CD14-positive monocyte (primary cell): ENCODE results near the gene H2AZ2. TPM values are rescaled to one million over a fixed set of nuclear protein-coding genes. Genes with fewer than 3 reads are reported as not detected.

Experiments used
- DNase-seq, 3 donors: peaks; one replicate each; pipeline ENCODE4 v3.0.0-alpha.2; 2011 to 2022
- H2AFZ ChIP-seq: 2 replicates; pipeline ENCODE4 v1.6.0; 2012; ENCODE audit warnings: mild to moderate bottlenecking, low read depth, low read length, inconsistent platforms; ENCODE audit not compliant: insufficient read depth, poor library complexity, severe bottlenecking
- H3K27ac ChIP-seq, 2 donors: 1 replicate in 1 of 2; 2 replicates in 1 of 2; pipeline ENCODE4 v1.5.1; 2012 to 2013; ENCODE audit warnings: low read length in 2 of 2, control low read depth in 1 of 2, inconsistent platforms in 1 of 2, low read depth in 1 of 2, mild to moderate bottlenecking in 1 of 2
- H3K27me3 ChIP-seq, 2 donors: one replicate each; pipeline versions ENCODE4 v1.6.0 to v1.6.1; 2011 to 2013; ENCODE audit warnings: low read length in 2 of 2; ENCODE audit not compliant: control insufficient read depth in 2 of 2, insufficient read depth in 2 of 2
- H3K36me3 ChIP-seq, 2 donors: replicated peaks in 1 of 2; 1 replicate in 1 of 2; 2 replicates in 1 of 2; pipeline versions ENCODE4 v1.5.1 to v1.6.1; 2012 to 2013; ENCODE audit warnings: low read length in 2 of 2, control low read depth in 1 of 2, inconsistent platforms in 1 of 2, mild to moderate bottlenecking in 1 of 2; ENCODE audit not compliant: insufficient read depth in 2 of 2, control insufficient read depth in 1 of 2
- H3K4me1 ChIP-seq, 2 donors: 1 replicate in 1 of 2; 2 replicates in 1 of 2; pipeline versions ENCODE4 v1.5.1 to v1.6.1; 2012 to 2013; ENCODE audit warnings: low read length in 2 of 2, control low read depth in 1 of 2, inconsistent platforms in 1 of 2, mild to moderate bottlenecking in 1 of 2, moderate library complexity in 1 of 2; ENCODE audit not compliant: insufficient read depth in 2 of 2, control insufficient read depth in 1 of 2
- H3K4me2 ChIP-seq: replicated peaks from 2 replicates; pipeline ENCODE3; 2012; ENCODE audit warnings: low read length, moderate library complexity, mild to moderate bottlenecking; ENCODE audit not compliant: poor library complexity, severe bottlenecking; ENCODE audit errors: extremely low read depth
- H3K4me3 ChIP-seq, 3 experiments: fragments of 200-600 bp in 1 of 3; sonication (generic) in 1 of 3; replicated peaks in 1 of 3; 1 replicate in 2 of 3; 2 replicates in 1 of 3; pipeline ENCODE4 v1.5.1; 2011 to 2013; ENCODE audit warnings: low read length in 3 of 3, mild to moderate bottlenecking in 3 of 3, control low read depth in 2 of 3, low read depth in 2 of 3, inconsistent platforms in 1 of 3, moderate library complexity in 1 of 3
- H3K79me2 ChIP-seq: 2 replicates; pipeline ENCODE4 v1.6.0; 2012; ENCODE audit warnings: mild to moderate bottlenecking, control low read depth, inconsistent platforms, low read length, moderate library complexity; ENCODE audit not compliant: insufficient read depth
- H3K9ac ChIP-seq: 2 replicates; pipeline ENCODE4 v1.6.0; 2017; ENCODE audit warnings: low read length, mild to moderate bottlenecking; ENCODE audit not compliant: insufficient read depth, poor library complexity, severe bottlenecking
- H3K9me3 ChIP-seq, 2 donors: replicated peaks in 1 of 2; 1 replicate in 1 of 2; 2 replicates in 1 of 2; pipeline versions ENCODE4 v1.5.1 to v1.6.1; 2012 to 2013; ENCODE audit warnings: low read length in 2 of 2, control low read depth in 1 of 2; ENCODE audit not compliant: control insufficient read depth in 1 of 2, insufficient read depth in 1 of 2
- H4K20me1 ChIP-seq: 2 replicates; pipeline ENCODE4 v1.6.0; 2012; ENCODE audit warnings: mild to moderate bottlenecking, low read length, control low read depth, moderate library complexity; ENCODE audit not compliant: insufficient read depth
- H3K27ac Mint-ChIP-seq, 7 donors: one replicate each; pipeline ENCODE4 v1.8.0; 2020; ENCODE audit warnings: mild to moderate bottlenecking in 7 of 7, mixed read lengths in 7 of 7, moderate library complexity in 6 of 7, inconsistent platforms in 2 of 7
- H3K27me3 Mint-ChIP-seq, 3 donors: one replicate each; pipeline ENCODE4 v1.8.0; 2021 to 2022; ENCODE audit warnings: low read depth in 3 of 3, mild to moderate bottlenecking in 3 of 3, mixed read lengths in 3 of 3, moderate library complexity in 3 of 3, inconsistent platforms in 1 of 3
- H3K36me3 Mint-ChIP-seq, 2 donors: one replicate each; pipeline ENCODE4 v1.8.0; 2020; ENCODE audit warnings: mixed read lengths in 2 of 2, inconsistent platforms in 1 of 2, mild to moderate bottlenecking in 1 of 2
- H3K4me1 Mint-ChIP-seq: one replicate; pipeline ENCODE4 v1.8.0; 2020; ENCODE audit warnings: mild to moderate bottlenecking, mixed read lengths
- H3K4me3 Mint-ChIP-seq, 2 donors: one replicate each; pipeline ENCODE4 v1.8.0; 2020; ENCODE audit warnings: mild to moderate bottlenecking in 2 of 2, mixed read lengths in 2 of 2, moderate library complexity in 1 of 2
- H3K9me3 Mint-ChIP-seq, 7 donors: one replicate each; pipeline ENCODE4 v1.8.0; 2020 to 2022; ENCODE audit warnings: mixed read lengths in 7 of 7, mild to moderate bottlenecking in 6 of 7, moderate library complexity in 6 of 7, inconsistent platforms in 2 of 7
- CTCF ChIP-seq: fragments of 200-600 bp; IDR thresholded peaks from one replicate; pipeline ENCODE4 v1.8.0; 2022; ENCODE audit warnings: antibody characterized with exemption, mild to moderate bottlenecking
- WGBS: methylation state at CpG from one replicate; pipeline ENCODE4 v1.1.5; 2013; ENCODE audit warnings: missing lambda C conversion rate; ENCODE audit not compliant: insufficient coverage; 5-methylcytosine and 5-hydroxymethylcytosine counted together
- intact Hi-C, 2 donors: fragments of 100-400 bp; cut with micrococcal nuclease; formaldehyde crosslinking; loops; one replicate each; pipeline versions ENCODE4 v1.15.0 to v1.15.1; 2023
- polyA plus RNA-seq, 3 donors: library from polyadenylated mRNA; depleted of rRNA in 1 of 3; unstranded in 2 of 3; stranded (reverse) in 1 of 3; fragments of 300-500 nt in 2 of 3; fragments of >200 nt in 1 of 3; fragmentation: Illumina TruSeq in 2 of 3; gene quantifications; 1 replicate in 2 of 3; 2 replicates in 1 of 3; pipeline ENCODE4 v1.2.3, GENCODE V29; 2012 to 2021

H2AZ2 gene
- polyA plus RNA-seq, 3 donors: 128 to 186 (median 181) TPM

GRCh38 chr7:44858161-44858560, 10.3 kb upstream of the H2AZ2 start:
- Histone ChIP-seq H3K36me3 (no peaks in the 10 kb centered on the region), H3K4me3 (no peak overlapping the region), H3K9me3 (no peaks in the 10 kb centered on the region), H4K20me1 (no peaks in the 10 kb centered on the region), H2AFZ (no peak overlapping the region), H3K4me1 (peaks cover 0 to 7% of the 10 kb centered on the region in 2 donors), H3K27ac (no peak overlapping the region), H3K9ac (no peak overlapping the region), H3K4me2 (no peak overlapping the region), H3K27me3 (no peaks in the 10 kb centered on the region), H3K79me2 (no peaks in the 10 kb centered on the region)
- WGBS: no CpG with 5 or more reads among the region's 2 CpGs
- no peak overlapping the region for H3K4me3 Mint-ChIP-seq
- H3K27ac Mint-ChIP-seq: no peak overlapping the region
- no peak for TF ChIP-seq CTCF
- H3K36me3 Mint-ChIP-seq: no peaks in the 10 kb centered on the region
- DNase-seq: no peak
- peaks cover 2% of the 10 kb centered on the region for H3K4me1 Mint-ChIP-seq
- peaks cover 0 to 7% (median 3%) of the 10 kb centered on the region in 3 donors for H3K27me3 Mint-ChIP-seq
- intact Hi-C loops: loop anchor here (5.0 to 10.0 kb wide), 2 partner anchors 34 to 277 kb away; no protein-coding TSS in a partner anchor
- H3K9me3 Mint-ChIP-seq: peaks cover 0 to 2% (median 0%) of the 10 kb centered on the region in 7 donors

GRCh38 chr7:44854644-44855364, 6.9 kb upstream of the H2AZ2 start:
- Histone ChIP-seq H3K4me1 (peaks cover 8 to 14% of the 10 kb centered on the region in 2 donors), H3K9me3 (no peaks in the 10 kb centered on the region), H3K27ac (no peak overlapping the region), H4K20me1 (no peaks in the 10 kb centered on the region), H2AFZ (no peak overlapping the region), H3K36me3 (no peaks in the 10 kb centered on the region), H3K27me3 (no peaks in the 10 kb centered on the region), H3K79me2 (no peaks in the 10 kb centered on the region), H3K4me2 (no peak overlapping the region), H3K4me3 (no peak overlapping the region), H3K9ac (no peak overlapping the region)
- intact Hi-C loops: loop anchor here (5.0 to 10.0 kb wide), 2 partner anchors 37 to 280 kb away; no protein-coding TSS in a partner anchor
- Mint-ChIP-seq H3K9me3 (no peaks in the 10 kb centered on the region), H3K4me3 (no peak overlapping the region), H3K27me3 (peaks cover 0 to 2% (median 0%) of the 10 kb centered on the region in 3 donors), H3K27ac (no peak overlapping the region), H3K4me1 (peaks cover 15% of the 10 kb centered on the region), H3K36me3 (no peaks in the 10 kb centered on the region)
- DNase-seq: no peak
- 100% methylated on average over 3 of the region's 8 CpGs for WGBS
- no peak for TF ChIP-seq CTCF
